Activated naive CD4-positive, alpha-beta T cell treated with anti-CD3 and anti-CD28 coated beads, Interleukin-2, amount 50 U/mL, for 24 hours (primary cell): ENCODE measurements around the gene PDE2A.

Source experiments
- H3K27ac Mint-ChIP-seq: one replicate; pipeline ENCODE4 v1.8.0; 2021; ENCODE audit warnings: mild to moderate bottlenecking, mixed read lengths
- H3K27me3 Mint-ChIP-seq: one replicate; pipeline ENCODE4 v1.8.0; 2021; ENCODE audit warnings: mixed read lengths
- H3K36me3 Mint-ChIP-seq: one replicate; pipeline ENCODE4 v1.8.0; 2021; ENCODE audit warnings: mixed read lengths
- H3K4me1 Mint-ChIP-seq: one replicate; pipeline ENCODE4 v1.8.0; 2021; ENCODE audit warnings: mixed read lengths
- H3K4me3 Mint-ChIP-seq: one replicate; pipeline ENCODE4 v1.8.0; 2021; ENCODE audit warnings: mild to moderate bottlenecking, mixed read lengths
- H3K9me3 Mint-ChIP-seq: one replicate; pipeline ENCODE4 v1.8.0; 2021; ENCODE audit warnings: mixed read lengths

The PDE2A gene

GRCh38 chr11:72710278-72710677, 36.1 kb upstream of the PDE2A start:
- Mint-ChIP-seq H3K27me3 (no peaks in the 10 kb centered on the region), H3K9me3 (no peaks in the 10 kb centered on the region), H3K36me3 (peaks cover 20% of the 10 kb centered on the region), H3K4me3 (no peak overlapping the region), H3K27ac (peak overlapping the region; percentile 55), H3K4me1 (peaks cover 16% of the 10 kb centered on the region)

GRCh38 chr11:72709478-72710238, 35.4 kb upstream of the PDE2A start:
- peak overlapping the region; percentile 55 for H3K27ac Mint-ChIP-seq
- no peaks in the 10 kb centered on the region for H3K9me3 Mint-ChIP-seq
- H3K4me1 Mint-ChIP-seq, result peaks cover 10% of the 10 kb centered on the region
- H3K4me3 Mint-ChIP-seq, result no peak overlapping the region
- peaks cover 24% of the 10 kb centered on the region for H3K36me3 Mint-ChIP-seq
- no peaks in the 10 kb centered on the region for H3K27me3 Mint-ChIP-seq

DNA sequence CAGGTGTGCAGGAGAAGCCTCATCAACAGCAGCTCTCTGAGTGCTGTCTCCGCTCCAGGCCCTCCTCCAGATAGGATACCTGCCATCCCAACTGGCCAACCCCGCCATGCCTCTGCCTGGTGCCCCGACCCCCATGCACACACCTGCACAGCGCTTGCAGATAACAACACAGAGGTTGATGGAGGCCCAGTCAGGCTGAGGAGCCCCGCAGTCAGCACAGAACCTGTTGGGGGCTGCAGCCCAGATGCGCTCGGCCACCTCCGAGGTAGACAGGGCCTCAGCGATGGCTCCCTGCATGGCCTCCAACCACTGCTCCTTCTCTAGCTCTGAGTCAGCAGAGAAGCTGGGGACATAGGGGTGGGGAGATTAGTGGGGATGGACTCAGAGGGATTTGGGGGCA, 32.8 kb upstream of the PDE2A start:
- H3K9me3 Mint-ChIP-seq, result no peaks in the 10 kb centered on the region
- peaks cover 24% of the 10 kb centered on the region for H3K36me3 Mint-ChIP-seq
- no peaks in the 10 kb centered on the region for H3K27me3 Mint-ChIP-seq
- no peaks in the 10 kb centered on the region for H3K4me1 Mint-ChIP-seq
- no peak overlapping the region for H3K27ac Mint-ChIP-seq
- H3K4me3 Mint-ChIP-seq, result no peak overlapping the region

GRCh38 chr11:72706579-72706978, 32.4 kb upstream of the PDE2A start:
- Mint-ChIP-seq H3K27me3 (no peaks in the 10 kb centered on the region), H3K4me1 (no peaks in the 10 kb centered on the region), H3K9me3 (no peaks in the 10 kb centered on the region), H3K4me3 (no peak overlapping the region), H3K36me3 (peaks cover 24% of the 10 kb centered on the region), H3K27ac (peak overlapping the region; percentile 55)

DNA sequence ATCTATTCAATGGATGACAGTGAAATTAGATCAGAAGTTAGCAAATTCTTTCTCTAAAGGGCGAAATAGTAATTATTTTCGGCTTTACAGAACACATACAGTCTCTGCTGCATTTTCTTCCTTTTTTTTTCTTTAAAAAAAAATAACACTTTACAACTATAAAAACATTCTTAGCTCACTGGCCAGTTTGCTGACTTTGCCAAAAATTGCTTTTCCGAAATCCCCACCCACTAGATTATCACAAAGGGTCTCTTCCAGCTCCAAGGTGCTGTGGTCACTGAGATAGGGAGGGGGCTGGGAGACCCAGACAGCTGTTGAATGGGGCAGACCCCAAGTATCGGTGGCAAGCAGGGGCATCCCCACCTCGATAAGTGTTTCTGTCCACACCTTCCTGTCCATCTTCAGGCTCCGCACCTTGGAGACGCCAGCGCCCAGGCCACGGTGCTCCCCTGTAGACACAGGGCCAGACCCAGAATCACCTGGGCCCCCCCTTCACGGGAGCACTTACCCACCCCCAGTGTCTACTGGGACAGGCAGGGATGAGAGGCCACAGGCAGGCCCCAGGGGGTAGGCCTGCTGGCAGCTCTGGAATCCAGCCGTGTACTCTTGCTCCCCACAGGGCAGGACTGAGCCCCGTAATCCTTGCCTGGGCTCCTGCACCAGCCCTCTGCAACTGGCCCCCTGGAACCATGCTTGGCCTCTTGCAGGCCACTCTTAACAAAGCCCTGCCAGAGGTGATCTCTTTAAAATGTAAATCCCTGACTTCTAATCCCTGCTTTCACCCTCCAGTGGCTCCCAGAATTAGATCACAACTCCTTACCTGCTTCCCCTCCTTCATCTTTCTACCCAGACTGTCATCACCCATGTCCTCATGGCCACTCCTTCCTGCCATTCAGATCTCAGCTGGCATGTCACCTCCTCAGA, 31.5 kb upstream of the PDE2A start:
- peaks cover 23% of the 10 kb centered on the region for H3K36me3 Mint-ChIP-seq
- H3K27ac Mint-ChIP-seq, result peak overlapping the region; percentile 55
- H3K27me3 Mint-ChIP-seq, result no peaks in the 10 kb centered on the region
- H3K9me3 Mint-ChIP-seq, result no peaks in the 10 kb centered on the region
- no peak overlapping the region for H3K4me3 Mint-ChIP-seq
- H3K4me1 Mint-ChIP-seq, result no peaks in the 10 kb centered on the region

- Mint-ChIP-seq H3K27me3 (no peaks in the 10 kb centered on the region), H3K9me3 (no peaks in the 10 kb centered on the region), H3K27ac (no peak overlapping the region), H3K4me1 (no peaks in the 10 kb centered on the region), H3K4me3 (no peak overlapping the region), H3K36me3 (peaks cover 23% of the 10 kb centered on the region)
Measured at GRCh38 chr11:72704783-72705265, 30.6 kb upstream of the PDE2A start.

DNA sequence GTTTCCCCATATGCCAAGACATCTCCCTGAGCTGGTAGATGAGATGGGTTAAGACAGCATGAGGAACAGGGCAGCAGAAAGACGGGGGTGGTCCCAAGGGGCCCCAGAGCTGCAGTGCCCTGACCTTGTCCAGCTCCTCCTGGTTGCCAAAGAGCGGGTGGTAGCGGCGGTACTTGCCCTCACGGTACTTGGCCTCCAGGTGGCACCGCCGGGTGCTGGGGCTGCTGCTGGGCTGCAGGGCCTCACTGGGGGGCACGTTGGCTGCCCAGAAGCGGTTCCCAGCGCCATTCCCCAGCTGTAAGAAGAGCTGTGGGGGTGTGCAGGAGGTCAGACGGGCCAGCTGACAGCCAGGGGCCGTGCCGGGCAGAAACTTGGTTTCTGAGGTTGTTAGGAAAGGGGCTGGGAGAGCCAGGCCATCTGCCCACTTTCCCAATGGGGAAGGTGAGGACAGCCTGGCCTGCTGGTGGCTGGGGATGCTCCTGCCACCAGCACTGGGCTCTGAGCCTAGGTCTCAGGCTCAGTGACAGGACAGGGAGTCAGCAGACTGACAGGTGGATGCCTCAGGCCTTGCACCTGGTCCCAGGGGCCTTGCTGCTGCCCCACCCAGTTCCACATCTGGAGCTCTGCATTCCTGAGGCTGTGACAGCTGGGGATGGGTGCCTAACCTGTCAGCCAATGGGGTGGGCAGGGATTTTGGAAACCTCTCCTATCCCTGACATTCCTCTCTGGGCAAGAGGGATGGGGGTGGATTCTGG, 30.0 kb upstream of the PDE2A start:
- Mint-ChIP-seq H3K4me1 (no peaks in the 10 kb centered on the region), H3K27ac (no peak overlapping the region), H3K27me3 (no peaks in the 10 kb centered on the region), H3K4me3 (no peak overlapping the region), H3K9me3 (no peaks in the 10 kb centered on the region), H3K36me3 (peaks cover 21% of the 10 kb centered on the region)

DNA sequence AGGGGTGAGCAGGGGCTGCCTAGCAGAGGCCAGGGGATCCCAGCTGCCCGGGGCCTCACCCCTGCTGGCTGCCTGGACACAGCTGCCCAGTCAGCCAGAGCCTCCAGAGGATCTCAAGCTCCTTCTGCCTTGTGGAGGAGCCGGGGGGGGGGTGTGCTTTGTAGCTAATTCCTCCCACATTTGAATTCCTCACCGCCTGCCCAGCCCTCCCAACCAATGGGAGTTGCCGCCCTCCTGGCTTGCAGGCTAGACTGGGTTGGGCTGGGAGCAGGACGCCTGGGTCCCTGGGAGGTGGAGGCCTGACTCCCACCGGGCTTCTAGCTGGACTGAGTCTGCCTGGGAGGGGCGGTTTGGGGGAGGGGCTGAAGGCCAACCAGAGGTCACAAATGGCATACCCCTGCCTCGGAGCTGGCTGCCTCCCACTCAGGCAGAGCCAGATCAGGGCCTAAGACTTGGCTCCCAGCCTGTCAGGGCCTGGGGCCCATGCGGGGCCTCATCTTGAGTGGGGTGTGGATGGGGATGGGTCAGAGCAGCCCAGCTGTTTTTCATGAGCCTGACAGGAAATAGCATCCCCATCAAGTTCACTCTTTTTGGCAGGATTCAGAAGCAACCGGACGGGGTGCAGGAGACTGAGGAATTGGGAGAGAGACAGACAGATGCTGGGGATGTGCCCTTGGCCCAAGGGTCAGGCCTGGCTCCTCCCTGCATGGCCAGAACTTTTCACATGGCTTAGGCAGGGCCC, 29.2 kb upstream of the PDE2A start:
- no peak overlapping the region for H3K27ac Mint-ChIP-seq
- H3K36me3 Mint-ChIP-seq, result peaks cover 20% of the 10 kb centered on the region
- no peak overlapping the region for H3K4me3 Mint-ChIP-seq

DNA sequence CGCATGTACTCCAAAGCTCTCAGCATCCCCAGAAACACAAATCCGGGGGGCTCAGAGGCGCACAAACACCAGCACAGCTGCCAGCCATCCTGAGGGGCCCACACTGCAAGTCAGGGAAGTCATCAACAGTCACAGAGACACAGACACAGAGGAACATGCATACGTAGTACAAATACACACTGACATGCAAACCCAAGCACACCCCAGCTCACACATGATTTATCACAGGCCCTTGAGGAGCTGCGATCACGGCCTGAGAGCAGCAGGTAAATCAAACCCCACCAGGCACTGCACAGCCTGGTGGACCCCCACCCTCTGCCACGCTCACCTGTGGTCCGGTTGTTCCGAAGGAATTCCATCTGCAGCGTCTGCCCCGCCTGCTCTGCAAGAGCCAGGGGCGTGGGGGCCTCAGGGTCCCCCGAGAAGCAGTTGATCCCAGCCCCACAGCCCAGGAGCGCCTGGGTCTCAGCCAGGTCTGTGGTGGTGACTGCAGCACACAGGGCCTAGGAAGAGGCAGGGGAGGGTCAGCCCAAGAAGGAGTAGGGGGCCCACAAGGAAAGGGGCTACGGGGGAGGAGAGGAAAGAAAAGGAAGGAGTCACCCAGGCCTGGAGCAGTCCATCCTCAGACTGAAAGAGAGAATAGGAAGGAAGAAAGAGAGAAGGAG, 28.5 kb upstream of the PDE2A start:
- Mint-ChIP-seq H3K27me3 (no peaks in the 10 kb centered on the region), H3K36me3 (peaks cover 17% of the 10 kb centered on the region), H3K9me3 (no peaks in the 10 kb centered on the region), H3K4me1 (no peaks in the 10 kb centered on the region), H3K4me3 (no peak overlapping the region), H3K27ac (no peak overlapping the region)

More for the DNA sequence above, 29.2 kb upstream of the PDE2A start:
- Mint-ChIP-seq H3K27me3 (no peaks in the 10 kb centered on the region), H3K4me1 (no peaks in the 10 kb centered on the region), H3K9me3 (no peaks in the 10 kb centered on the region)

DNA sequence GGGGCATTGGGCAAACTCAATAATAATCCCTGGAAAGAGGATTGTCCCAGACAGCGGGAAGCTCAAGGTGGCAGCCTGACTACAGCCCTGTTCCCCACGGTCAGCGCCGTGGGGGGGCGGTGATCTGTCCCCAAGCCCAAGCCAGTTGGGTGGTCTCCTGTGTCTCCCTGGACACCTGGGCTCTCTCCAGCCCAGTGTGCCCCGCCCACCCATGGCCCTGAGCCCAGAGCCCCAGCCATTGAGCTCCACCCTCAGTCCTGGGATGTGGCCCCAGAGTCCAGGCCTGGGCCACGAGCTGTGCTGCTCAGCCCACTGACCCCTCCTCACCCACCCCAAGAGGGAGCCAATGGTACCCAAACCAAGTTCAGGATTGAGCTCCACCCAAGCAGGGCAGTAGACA, 27.9 kb upstream of the PDE2A start:
- Mint-ChIP-seq H3K36me3 (peaks cover 15% of the 10 kb centered on the region), H3K9me3 (no peaks in the 10 kb centered on the region), H3K27me3 (no peaks in the 10 kb centered on the region), H3K4me3 (no peak overlapping the region), H3K4me1 (no peaks in the 10 kb centered on the region), H3K27ac (no peak overlapping the region)

DNA sequence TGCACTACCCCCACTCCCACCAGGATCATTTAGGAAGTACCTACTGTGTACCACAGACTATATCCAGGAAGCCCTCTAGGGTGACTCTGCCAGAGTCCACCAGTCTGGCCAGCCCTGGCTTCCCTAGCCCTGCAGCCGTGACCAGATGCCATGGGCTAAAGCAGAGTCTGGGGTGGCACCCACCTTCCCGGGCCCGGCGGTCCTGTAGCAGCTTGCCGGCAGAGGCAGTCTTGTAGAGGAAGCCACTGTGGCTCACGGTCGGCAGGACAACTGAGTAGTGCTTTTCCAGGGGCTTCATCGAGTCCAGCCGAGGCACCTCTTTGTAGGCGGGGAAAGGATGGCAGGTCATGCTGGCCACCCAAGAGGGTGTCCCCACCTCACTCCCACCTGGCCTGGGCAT, 27.2 kb upstream of the PDE2A start:
- Mint-ChIP-seq H3K27me3 (no peaks in the 10 kb centered on the region), H3K36me3 (peaks cover 13% of the 10 kb centered on the region), H3K4me3 (no peak overlapping the region), H3K27ac (no peak overlapping the region), H3K4me1 (no peaks in the 10 kb centered on the region), H3K9me3 (no peaks in the 10 kb centered on the region)

- no peaks in the 10 kb centered on the region for H3K27me3 Mint-ChIP-seq
- H3K4me3 Mint-ChIP-seq, result no peak overlapping the region
- no peaks in the 10 kb centered on the region for H3K9me3 Mint-ChIP-seq
- H3K27ac Mint-ChIP-seq, result peak overlapping the region; percentile 59
- no peaks in the 10 kb centered on the region for H3K4me1 Mint-ChIP-seq
- peaks cover 7% of the 10 kb centered on the region for H3K36me3 Mint-ChIP-seq
Measured at GRCh38 chr11:72700146-72700545, 25.9 kb upstream of the PDE2A start.

GRCh38 chr11:72697814-72698213, 23.6 kb upstream of the PDE2A start:
- H3K9me3 Mint-ChIP-seq, result no peaks in the 10 kb centered on the region
- no peaks in the 10 kb centered on the region for H3K27me3 Mint-ChIP-seq
- H3K4me1 Mint-ChIP-seq, result no peaks in the 10 kb centered on the region
- H3K4me3 Mint-ChIP-seq, result no peak overlapping the region
- H3K36me3 Mint-ChIP-seq, result peaks cover 7% of the 10 kb centered on the region
- H3K27ac Mint-ChIP-seq, result no peak overlapping the region

DNA sequence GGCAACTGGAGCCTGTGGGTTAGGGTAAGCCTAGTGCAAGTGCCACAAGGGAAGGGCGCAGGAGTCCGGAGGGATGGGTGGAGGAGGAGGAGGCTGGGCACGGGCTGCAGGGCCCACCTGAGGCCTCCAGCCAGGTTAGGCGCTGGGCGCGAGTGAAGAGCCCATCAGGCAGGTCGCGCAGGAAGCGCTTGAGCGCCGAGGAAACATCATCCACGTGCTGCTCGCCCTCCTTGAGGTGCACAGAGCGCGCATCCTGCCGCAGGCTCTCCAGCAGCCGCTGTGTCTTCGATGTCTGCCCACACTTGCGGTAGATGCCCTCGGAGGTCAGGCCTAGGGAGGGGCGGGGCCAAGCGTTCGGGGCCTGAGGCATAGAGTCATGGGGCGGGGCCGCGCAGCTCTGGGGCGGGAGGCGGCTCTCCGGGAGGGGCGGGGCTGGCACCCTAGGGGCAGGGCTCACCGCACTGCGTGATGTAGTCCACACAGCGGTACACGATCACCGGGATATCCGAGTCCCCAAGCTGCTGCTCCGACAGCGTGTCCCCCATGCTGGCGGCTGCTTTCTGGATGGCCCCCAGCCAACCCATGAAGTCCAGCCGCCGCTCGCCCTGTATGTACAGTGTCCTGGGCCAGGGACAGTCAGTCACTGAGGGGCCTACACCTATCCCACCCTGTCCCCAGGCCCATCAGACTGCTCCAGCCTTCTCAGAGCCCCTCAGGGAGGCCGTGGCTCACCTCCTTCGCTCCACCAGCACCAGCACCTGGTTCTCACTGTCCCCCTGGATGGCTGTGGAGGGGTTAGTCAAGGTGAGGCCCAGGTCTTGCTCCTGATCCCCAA, 22.9 kb upstream of the PDE2A start:
- Mint-ChIP-seq H3K4me1 (no peaks in the 10 kb centered on the region), H3K9me3 (no peaks in the 10 kb centered on the region), H3K36me3 (peaks cover 7% of the 10 kb centered on the region), H3K4me3 (no peak overlapping the region), H3K27me3 (no peaks in the 10 kb centered on the region), H3K27ac (no peak overlapping the region)
